A549 (cell line): ENCODE data around the gene CETN1. TPM values are rescaled to one million over a fixed set of nuclear protein-coding genes. Genes with fewer than 3 reads are reported as not detected.

Source experiments
- ATAC-seq, 2 experiments: fragments of 200-7000 bp in 1 of 2; fragments of >200 bp in 1 of 2; cut with Nextera tagmentation in 1 of 2; cut with Tn5 transposase in 1 of 2; 3 replicates each; pipeline versions ENCODE4 v1.8.0 to v1.9.1; 2018 to 2020; ENCODE audit warnings: mild to moderate bottlenecking in 1 of 2, moderate library complexity in 1 of 2
- CTCF ChIA-PET: fragments of 300-600 bp; sonication (Branson Sonifier 250); formaldehyde crosslinking; extraction: SDS; loops from one replicate; lab custom pipeline; 2021; ENCODE audit warnings: antibody characterized with exemption, inconsistent platforms; lab: Yijun Ruan, JAX
- POLR2A ChIA-PET: fragments of 350-600 bp; formaldehyde crosslinking; extraction: SDS; loops from one replicate; lab custom pipeline; 2021; ENCODE audit warnings: antibody characterized with exemption, inconsistent platforms; lab: Yijun Ruan, JAX
- DNase-seq, 2 experiments: peaks; one replicate each; pipeline versions ENCODE4 v3.0.0 to v3.0.0-alpha.2; 2011 to 2016; ENCODE audit warnings: low read depth in 1 of 2, low spot score in 1 of 2
- FAIRE-seq: peaks from 2 replicates; lab custom pipeline; 2011; peaks lifted over from hg19 to GRCh38; lab: Jason Lieb, UNC
- H3K27ac ChIP-seq, 2 experiments: fragments of >200 bp; sonication (Bioruptor Twin); formaldehyde crosslinking; 3 replicates each; pipeline ENCODE4 v1.5.1; 2016 to 2017
- H3K4me1 ChIP-seq: fragments of >200 bp; sonication (Bioruptor Twin); formaldehyde crosslinking; 3 replicates; pipeline ENCODE4 v1.6.1; 2016
- H3K4me2 ChIP-seq: fragments of >200 bp; sonication (Bioruptor Twin); formaldehyde crosslinking; 3 replicates; pipeline ENCODE4 v1.6.1; 2016
- H3K4me3 ChIP-seq: fragments of >200 bp; sonication (Bioruptor Twin); formaldehyde crosslinking; 3 replicates; pipeline ENCODE4 v1.5.1; 2016
- H3K9me3 ChIP-seq: fragments of >200 bp; sonication (Bioruptor Twin); formaldehyde crosslinking; 3 replicates; pipeline ENCODE4 v1.6.1; 2016
- CHD2 ChIP-seq: fragments of 150-350 bp; IDR thresholded peaks from 2 replicates; pipeline ENCODE4 v1.6.1; 2014; ENCODE audit warnings: low read length; ENCODE audit not compliant: partially characterized antibody
- CTCF ChIP-seq: fragments of >200 bp; sonication (Bioruptor Twin); formaldehyde crosslinking; IDR thresholded peaks from 3 replicates; pipeline ENCODE4 v1.5.1; 2016
- EHF ChIP-seq: fragments of 250-450 bp; sonication (Bioruptor Pico); IDR thresholded peaks from 2 replicates; pipeline ENCODE4 v1.5.0; 2020; ENCODE audit warnings: mild to moderate bottlenecking
- ELK1 ChIP-seq: fragments of 150-350 bp; IDR thresholded peaks from 2 replicates; pipeline ENCODE4 v1.6.1; 2014; ENCODE audit warnings: low read depth, mild to moderate bottlenecking, low read length
- FOXS1 ChIP-seq: fragments of 250-450 bp; sonication (Bioruptor Pico); IDR thresholded peaks from 2 replicates; pipeline ENCODE4 v1.5.0; 2020; ENCODE audit warnings: mild to moderate bottlenecking, moderate library complexity
- HEYL ChIP-seq: fragments of 250-450 bp; sonication (Bioruptor Pico); IDR thresholded peaks from 2 replicates; pipeline ENCODE4 v1.8.0; 2021; ENCODE audit warnings: mild to moderate bottlenecking, moderate library complexity
- HMGXB4 ChIP-seq: fragments of 250-450 bp; sonication (Bioruptor Pico); IDR thresholded peaks from 2 replicates; pipeline ENCODE4 v1.5.0; 2021; ENCODE audit warnings: mild to moderate bottlenecking, moderate library complexity, borderline replicate concordance
- HOXB13 ChIP-seq: fragments of 250-450 bp; sonication (Bioruptor Pico); IDR thresholded peaks from 2 replicates; pipeline ENCODE4 v1.5.0; 2020; ENCODE audit warnings: low read depth, mild to moderate bottlenecking, moderate library complexity
- NPAS2 ChIP-seq: fragments of 250-450 bp; sonication (Bioruptor Pico); IDR thresholded peaks from 2 replicates; pipeline ENCODE4 v1.8.0; 2022; ENCODE audit warnings: mild to moderate bottlenecking, moderate library complexity, borderline replicate concordance
- POLR2AphosphoS2 ChIP-seq: conservative IDR thresholded peaks from 2 replicates; pipeline ENCODE4 v1.6.1; 2012; ENCODE audit warnings: low read length, improper control_type of control experiment, inconsistent platforms
- RFX5 ChIP-seq: fragments of 450-650 bp; IDR thresholded peaks from 2 replicates; pipeline ENCODE4 v1.7.1; 2014; ENCODE audit warnings: antibody characterized with exemption, mild to moderate bottlenecking, moderate library complexity
- TFCP2L1 ChIP-seq: fragments of 250-450 bp; sonication (Bioruptor Pico); IDR thresholded peaks from 2 replicates; pipeline ENCODE4 v1.5.0; 2021; ENCODE audit warnings: mild to moderate bottlenecking
- TP53 ChIP-seq: fragments of 250-450 bp; sonication (Bioruptor Pico); IDR thresholded peaks from 2 replicates; pipeline ENCODE4 v1.5.0; 2021; ENCODE audit warnings: mild to moderate bottlenecking, moderate library complexity
- ZFP36 ChIP-seq: fragments of 450-650 bp; IDR thresholded peaks from 2 replicates; pipeline ENCODE4 v1.6.1; 2014; ENCODE audit warnings: borderline replicate concordance; ENCODE audit not compliant: partially characterized antibody
- ZNF302 ChIP-seq: fragments of 250-450 bp; sonication (Bioruptor Pico); IDR thresholded peaks from 2 replicates; pipeline ENCODE4 v1.9.0; 2021; ENCODE audit warnings: inconsistent platforms, mild to moderate bottlenecking, moderate library complexity
- WGBS: methylation state at CpG from one replicate; pipeline ENCODE4 v1.1.6; 2017; ENCODE audit errors: missing lambda C conversion rate; 5-methylcytosine and 5-hydroxymethylcytosine counted together
- polyA plus RNA-seq, 4 experiments: library from polyadenylated mRNA; depleted of rRNA in 3 of 4; stranded (reverse); fragments of >200 nt; fragmentation: RNase III in 1 of 4; extraction: RNeasy Plus Mini Kit Qiagen cat#74134 plus additional on column Dnase treatment in 1 of 4; gene quantifications; 2 replicates in 3 of 4; 3 replicates in 1 of 4; pipeline ENCODE4 v1.2.3, GENCODE V29; 2011 to 2017
- TF ChIP-seq, protein P1 (sequence below): IDR thresholded peaks from 2 replicates; pipeline ENCODE4 v1.6.1; 2012; ENCODE audit warnings: low read depth, borderline replicate concordance
- TF ChIP-seq, protein P2 (sequence below): fragments of >200 bp; sonication (Bioruptor Twin); formaldehyde crosslinking; IDR thresholded peaks from 2 replicates; pipeline ENCODE4 v1.6.1; 2016
- TF ChIP-seq, protein P3 (sequence below): fragments of 250-450 bp; sonication (Bioruptor Pico); IDR thresholded peaks from 2 replicates; pipeline ENCODE4 v1.5.0; 2020; ENCODE audit warnings: low read depth, mild to moderate bottlenecking, moderate library complexity

CETN1 gene
- polyA plus RNA-seq, 2 of the 4 experiments (the other 2 are of a cell fraction), result not detected

GRCh38 chr18:607930-608329 is 27.8 kb downstream of the CETN1 start:
- Histone ChIP-seq H3K9me3 (no peaks in the 10 kb centered on the region), H3K27ac (no peak overlapping the region)
- TF ChIP-seq RFX5, result no peak
- TF ChIP-seq, protein P1, sequence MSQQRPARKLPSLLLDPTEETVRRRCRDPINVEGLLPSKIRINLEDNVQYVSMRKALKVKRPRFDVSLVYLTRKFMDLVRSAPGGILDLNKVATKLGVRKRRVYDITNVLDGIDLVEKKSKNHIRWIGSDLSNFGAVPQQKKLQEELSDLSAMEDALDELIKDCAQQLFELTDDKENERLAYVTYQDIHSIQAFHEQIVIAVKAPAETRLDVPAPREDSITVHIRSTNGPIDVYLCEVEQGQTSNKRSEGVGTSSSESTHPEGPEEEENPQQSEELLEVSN, result no peak
- TF ChIP-seq, all 56 proteins: peak for 0
- Histone ChIP-seq H3K4me3 (no peak overlapping the region), H3K4me2 (no peak overlapping the region), H3K4me1 (no peaks in the 10 kb centered on the region)
- CTCF ChIA-PET, result interaction anchor here (1.1 to 5.5 kb wide), 2 partner anchors 8 to 17 kb away, joined by 3 to 28 read pairs; no protein-coding TSS in a partner anchor
- no peak for FAIRE-seq
- POLR2A ChIA-PET, result no interaction called here
- no peak for DNase-seq
- ATAC-seq, result no peak
- WGBS, result 71% methylated on average over 7 of the region's 7 CpGs

GRCh38 chr18:610214-610928 is 30.2 kb downstream of the CETN1 start:
- no peak overlapping the region for H3K4me2 ChIP-seq
- DNase-seq (no peak), FAIRE-seq (no peak), ATAC-seq (no peak)
- H3K9me3 ChIP-seq, result no peaks in the 10 kb centered on the region
- TF ChIP-seq HMGXB4 (CRISPR knock-in tag) (no peak), POLR2AphosphoS2 (no peak), ZNF302 (no peak)
- POLR2A ChIA-PET, result interaction anchor here (0.7 kb wide), 1 partner anchor 114 kb away, joined by 5 read pairs; no protein-coding TSS in a partner anchor
- H3K4me3 ChIP-seq, result no peak overlapping the region
- CTCF ChIA-PET, result interaction anchor here (0.6 to 9.3 kb wide), 2 partner anchors 15 to 137 kb away, joined by 3 to 66 read pairs; no protein-coding TSS in a partner anchor
- H3K27ac ChIP-seq, result no peak overlapping the region
- 62% methylated on average over 15 of the region's 15 CpGs for WGBS
- H3K4me1 ChIP-seq, result no peaks in the 10 kb centered on the region

DNA sequence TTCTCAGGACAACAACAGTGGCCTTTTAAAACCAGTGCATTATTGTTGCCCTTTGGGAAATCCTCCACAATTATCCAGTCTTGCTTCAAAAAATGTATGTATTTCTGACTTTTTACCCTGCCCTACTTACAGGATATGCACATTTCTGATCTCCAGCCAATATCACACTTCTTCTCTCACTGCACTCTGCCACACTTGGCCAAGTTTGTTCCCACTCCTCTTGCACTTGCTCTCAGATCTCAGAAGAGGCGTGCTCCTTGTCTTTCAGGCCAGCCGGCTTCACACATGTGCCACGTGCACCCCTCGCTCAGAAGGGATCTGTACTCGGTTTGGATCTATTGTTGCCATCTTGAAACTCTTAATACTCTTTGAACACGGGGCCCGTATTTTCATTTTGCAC is 32.0 kb downstream of the CETN1 start:
- Histone ChIP-seq H3K27ac (no peak overlapping the region), H3K4me3 (no peak overlapping the region), H3K9me3 (no peaks in the 10 kb centered on the region), H3K4me1 (no peaks in the 10 kb centered on the region), H3K4me2 (no peak overlapping the region)
- ATAC-seq (no peak), FAIRE-seq (no peak), DNase-seq (no peak)
- CTCF ChIA-PET, result interaction anchor here (1.9 to 9.3 kb wide), 2 partner anchors 13 to 15 kb away, joined by 4 to 66 read pairs; no protein-coding TSS in a partner anchor
- POLR2A ChIA-PET, result no interaction called here
- 50% methylated on average over 7 of the region's 7 CpGs for WGBS
- TF ChIP-seq CTCF, result no peak
- TF ChIP-seq FOXS1, result no peak
- TF ChIP-seq ELK1, result no peak
- TF ChIP-seq TFCP2L1 (CRISPR knock-in tag), result no peak
- TF ChIP-seq, protein P1, result no peak
- no peak for TF ChIP-seq CHD2
- TF ChIP-seq TP53, result no peak
- TF ChIP-seq, protein P2, sequence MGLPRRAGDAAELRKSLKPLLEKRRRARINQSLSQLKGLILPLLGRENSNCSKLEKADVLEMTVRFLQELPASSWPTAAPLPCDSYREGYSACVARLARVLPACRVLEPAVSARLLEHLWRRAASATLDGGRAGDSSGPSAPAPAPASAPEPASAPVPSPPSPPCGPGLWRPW, result no peak
- TF ChIP-seq, protein P3, sequence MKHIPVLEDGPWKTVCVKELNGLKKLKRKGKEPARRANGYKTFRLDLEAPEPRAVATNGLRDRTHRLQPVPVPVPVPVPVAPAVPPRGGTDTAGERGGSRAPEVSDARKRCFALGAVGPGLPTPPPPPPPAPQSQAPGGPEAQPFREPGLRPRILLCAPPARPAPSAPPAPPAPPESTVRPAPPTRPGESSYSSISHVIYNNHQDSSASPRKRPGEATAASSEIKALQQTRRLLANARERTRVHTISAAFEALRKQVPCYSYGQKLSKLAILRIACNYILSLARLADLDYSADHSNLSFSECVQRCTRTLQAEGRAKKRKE (CRISPR knock-in tag), result no peak
- TF ChIP-seq EHF (CRISPR knock-in tag), result no peak
- TF ChIP-seq NPAS2 (CRISPR knock-in tag), result no peak
- TF ChIP-seq ZFP36, result no peak
- no peak for TF ChIP-seq HOXB13 (CRISPR knock-in tag)
- TF ChIP-seq HEYL, result no peak
